Measurements from ENCODE around the gene RNF144A. TPM values are rescaled to one million over a fixed set of nuclear protein-coding genes. Genes with fewer than 3 reads are reported as not detected.

RNF144A gene
- total and polyA plus RNA-seq, 10 donors = 3.8 to 86.6 (median 50.9) TPM

DNA sequence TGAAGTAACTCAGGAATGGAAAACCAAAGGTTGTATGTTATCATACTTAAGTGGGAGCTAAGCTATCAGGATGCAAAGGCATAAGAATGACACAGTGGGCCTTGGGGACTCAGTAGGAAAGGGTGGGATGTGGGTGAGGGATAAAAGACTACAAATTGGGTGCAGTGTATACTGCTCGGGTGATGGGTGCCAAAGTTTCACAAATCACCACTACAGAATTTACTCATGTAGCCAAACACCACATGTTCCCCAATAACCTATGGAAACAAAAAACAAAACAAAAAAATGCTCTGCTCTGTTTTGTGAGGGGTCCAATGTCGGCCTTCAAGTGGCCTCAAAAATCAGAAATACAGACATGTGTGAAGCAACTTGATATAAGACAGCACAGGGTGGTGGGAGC, 8.9 kb upstream of the RNF144A start:
- peaks cover 0 to 4% (median 0%) of the 10 kb centered on the region in 8 donors for H3K9me3 ChIP-seq
- 89 to 93% (median 91%) methylated on average over 2 of the region's 2 CpGs for WGBS, 5 donors
- peaks cover 0 to 8% (median 0%) of the 10 kb centered on the region in 6 donors for H3K36me3 ChIP-seq
- H3K4me3 ChIP-seq = no peak overlapping the region
- TF ChIP-seq, protein P1, sequence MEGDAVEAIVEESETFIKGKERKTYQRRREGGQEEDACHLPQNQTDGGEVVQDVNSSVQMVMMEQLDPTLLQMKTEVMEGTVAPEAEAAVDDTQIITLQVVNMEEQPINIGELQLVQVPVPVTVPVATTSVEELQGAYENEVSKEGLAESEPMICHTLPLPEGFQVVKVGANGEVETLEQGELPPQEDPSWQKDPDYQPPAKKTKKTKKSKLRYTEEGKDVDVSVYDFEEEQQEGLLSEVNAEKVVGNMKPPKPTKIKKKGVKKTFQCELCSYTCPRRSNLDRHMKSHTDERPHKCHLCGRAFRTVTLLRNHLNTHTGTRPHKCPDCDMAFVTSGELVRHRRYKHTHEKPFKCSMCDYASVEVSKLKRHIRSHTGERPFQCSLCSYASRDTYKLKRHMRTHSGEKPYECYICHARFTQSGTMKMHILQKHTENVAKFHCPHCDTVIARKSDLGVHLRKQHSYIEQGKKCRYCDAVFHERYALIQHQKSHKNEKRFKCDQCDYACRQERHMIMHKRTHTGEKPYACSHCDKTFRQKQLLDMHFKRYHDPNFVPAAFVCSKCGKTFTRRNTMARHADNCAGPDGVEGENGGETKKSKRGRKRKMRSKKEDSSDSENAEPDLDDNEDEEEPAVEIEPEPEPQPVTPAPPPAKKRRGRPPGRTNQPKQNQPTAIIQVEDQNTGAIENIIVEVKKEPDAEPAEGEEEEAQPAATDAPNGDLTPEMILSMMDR (IDR thresholded peaks at IDR 0.05 in 8 of 11, conservative IDR thresholded peaks at IDR 0.05 in 3 of 11) = no peak
- TF ChIP-seq POLR2AphosphoS5 (IDR thresholded peaks at IDR 0.05) (no peak), POLR2A (IDR thresholded peaks at IDR 0.05) (no peak)
- no peaks in the 10 kb centered on the region for H3K27me3 ChIP-seq (replicated peaks in 1 of 7)
- peaks cover 10 to 51% (median 27%) of the 10 kb centered on the region in 6 donors for H3K4me1 ChIP-seq
- no peak for DNase-seq
- intact Hi-C loops (cut with DNase I; ENCODE audit: low total_unique reads) = no loop called here
- H3K27ac ChIP-seq = peak overlapping the region in 4 of 8 donors; percentile 73 to 77 (median 75)

DNA sequence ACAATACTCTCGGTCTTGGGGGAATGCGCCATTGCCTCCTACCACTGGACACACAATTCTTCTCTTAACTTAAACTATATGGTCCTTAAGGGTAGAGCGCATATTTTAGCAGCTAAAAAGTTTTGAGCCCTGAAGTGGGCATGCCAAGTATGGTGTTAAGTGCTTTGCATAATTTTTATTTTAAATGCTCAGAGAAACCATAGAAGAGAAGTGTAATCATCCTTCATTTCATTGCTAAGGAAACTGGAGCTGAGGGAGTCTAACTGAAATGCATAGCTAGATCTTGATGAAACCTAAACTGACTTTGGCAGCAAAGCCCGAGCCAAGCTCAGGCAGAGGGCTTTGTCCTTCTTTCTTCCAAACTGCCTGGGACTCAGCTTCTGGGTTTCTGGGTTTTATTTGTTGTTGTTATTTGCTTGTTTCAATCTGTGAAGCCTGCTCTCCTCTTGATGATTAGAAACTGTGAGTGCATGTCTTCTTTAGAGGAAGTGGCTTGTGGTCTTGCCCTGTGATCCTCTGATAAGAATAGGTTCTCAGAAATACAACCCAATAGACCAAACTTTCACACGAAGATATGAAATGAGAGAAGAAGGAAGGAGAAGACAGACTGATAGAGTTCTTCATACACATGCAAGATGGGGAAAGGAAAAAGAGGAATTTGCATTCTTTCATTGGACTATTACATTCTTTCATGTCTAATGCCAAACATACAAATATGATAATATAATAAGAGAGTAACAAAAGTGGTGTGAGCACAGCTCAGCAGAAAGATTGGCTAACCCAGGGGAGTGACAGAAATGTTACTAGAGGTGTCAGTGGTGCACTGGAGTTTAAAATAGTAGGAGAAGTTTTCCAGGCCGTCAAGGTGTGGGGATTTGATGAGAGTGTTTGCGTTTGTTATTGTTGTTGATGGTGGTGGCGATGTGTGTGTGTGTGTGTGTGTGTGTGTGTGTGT, 7.5 kb upstream of the RNF144A start:
- Histone ChIP-seq H3K4me3 (no peak overlapping the region), H3K9me3 (no peaks in the 10 kb centered on the region), H3K27ac (peak overlapping the region; percentile 4 to 77 (median 72)), H3K4me1 (peaks cover 10 to 65% (median 30%) of the 10 kb centered on the region in 6 donors), H3K36me3 (peaks cover 0 to 15% (median 0%) of the 10 kb centered on the region in 6 donors), H3K27me3 (replicated peaks in 1 of 7) (no peaks in the 10 kb centered on the region)
- TF ChIP-seq, protein P1 (IDR thresholded peaks at IDR 0.05 in 8 of 11, conservative IDR thresholded peaks at IDR 0.05 in 3 of 11) = no peak
- TF ChIP-seq POLR2AphosphoS5 (IDR thresholded peaks at IDR 0.05) = no peak
- no peak for TF ChIP-seq POLR2A (IDR thresholded peaks at IDR 0.05)
- 48 to 60% (median 56%) methylated on average over 8 of the region's 8 CpGs for WGBS, 5 donors
- intact Hi-C loops (cut with DNase I; ENCODE audit: low total_unique reads) = no loop called here
- no peak for DNase-seq

DNA sequence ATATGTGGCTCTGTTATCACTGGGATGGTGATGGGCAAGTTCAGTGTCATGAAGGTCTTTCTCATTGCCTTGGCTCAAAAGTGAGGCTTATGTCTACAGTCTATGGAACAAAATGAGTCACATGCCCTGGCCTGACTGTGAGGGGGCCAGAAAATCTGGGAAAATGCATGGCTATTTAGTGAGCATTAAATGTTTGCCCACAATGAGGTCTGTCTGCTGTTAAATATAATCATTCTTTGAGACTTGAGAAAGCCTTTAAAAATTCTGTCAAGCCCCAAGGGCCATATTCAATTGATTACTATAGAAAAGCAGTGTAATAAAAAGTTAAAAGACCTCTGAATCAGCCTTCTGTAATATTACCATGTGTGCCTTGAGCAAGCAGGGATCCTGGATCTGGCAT, 5.5 kb upstream of the RNF144A start:
- Histone ChIP-seq H3K36me3 (peaks cover 0 to 24% (median 0%) of the 10 kb centered on the region in 6 donors), H3K4me1 (peaks cover 16 to 85% (median 41%) of the 10 kb centered on the region in 6 donors), H3K27ac (peak overlapping the region in 2 of 8 donors; percentile 75 to 77), H3K4me3 (no peak overlapping the region), H3K9me3 (no peaks in the 10 kb centered on the region), H3K27me3 (replicated peaks in 1 of 7) (no peaks in the 10 kb centered on the region)
- intact Hi-C loops (cut with DNase I; ENCODE audit: low total_unique reads) = no loop called here
- DNase-seq = no peak
- no peak for TF ChIP-seq POLR2AphosphoS5 (IDR thresholded peaks at IDR 0.05)
- no peak for TF ChIP-seq POLR2A (IDR thresholded peaks at IDR 0.05)
- TF ChIP-seq, protein P1 (IDR thresholded peaks at IDR 0.05 in 8 of 11, conservative IDR thresholded peaks at IDR 0.05 in 3 of 11) = no peak
